Stimulated activated CD4-positive, alpha-beta T cell treated with anti-CD3 and anti-CD28 coated beads, Interleukin-2, amount 100 ng/mL, for 4 hours (primary cell): ENCODE results near the gene LONRF2.
"Not testable (repeated sequence)": the region's sequence is repeated elsewhere in the genome, so short reads cannot be mapped to it uniquely, and the experiment has no call there.

Source experiments
- DNase-seq: peaks from one replicate; pipeline ENCODE4 v3.0.0-alpha.2; 2020; ENCODE audit warnings: low read depth

Gene LONRF2

DNA sequence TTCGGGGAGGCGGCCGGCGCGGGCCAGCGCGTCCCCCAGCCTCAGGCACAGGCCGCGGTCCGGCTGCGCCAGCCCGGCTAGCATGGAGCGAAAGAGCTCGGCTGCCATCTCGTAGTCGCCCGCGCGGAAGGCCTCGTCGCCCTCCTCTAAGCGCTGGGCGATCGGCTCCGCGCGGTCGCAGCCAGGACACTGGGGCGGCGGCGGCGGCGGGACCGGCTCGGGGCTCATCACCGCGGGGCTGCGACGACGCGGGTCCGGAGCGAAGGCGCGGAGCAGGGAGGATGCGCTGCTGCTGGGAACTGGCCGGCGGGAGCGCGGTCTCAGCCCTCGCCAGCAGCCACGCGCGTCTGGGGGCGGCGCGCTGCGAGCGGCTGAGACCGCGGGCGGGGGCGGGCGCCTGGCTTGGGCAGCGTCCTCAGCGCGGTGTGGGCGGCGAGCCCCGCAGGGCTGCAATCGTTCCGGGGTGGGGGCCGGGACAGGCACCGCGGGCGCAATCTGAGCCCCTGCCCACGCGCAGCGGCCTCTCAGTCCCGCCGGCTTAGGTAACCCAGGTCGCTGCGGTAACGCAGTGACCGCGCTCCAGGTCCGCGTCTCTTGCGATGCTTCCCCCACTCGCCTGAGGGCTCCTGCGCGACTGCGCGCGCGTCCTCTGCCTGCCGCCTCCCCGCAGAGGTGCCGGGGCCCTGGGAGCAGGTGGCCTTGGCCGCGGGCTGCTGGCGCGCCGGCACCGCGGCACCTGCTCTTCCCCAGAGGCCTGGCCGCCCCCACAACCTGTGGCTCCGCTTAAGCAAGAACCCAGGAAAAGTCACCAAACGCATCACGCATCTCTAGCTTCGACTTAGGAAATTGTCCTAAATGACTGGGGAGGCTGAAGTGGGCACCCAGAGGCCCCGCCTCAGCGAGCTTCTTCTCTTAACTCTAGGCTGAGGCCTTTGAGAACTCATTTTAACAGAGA lies at the start of gene LONRF2:
LONRF2 (minus strand) TSS at position 636 of the 955 bp plus-strand sequence; CDS start at position 228, 408 bp downstream.
- DNase-seq: no peak

DNA sequence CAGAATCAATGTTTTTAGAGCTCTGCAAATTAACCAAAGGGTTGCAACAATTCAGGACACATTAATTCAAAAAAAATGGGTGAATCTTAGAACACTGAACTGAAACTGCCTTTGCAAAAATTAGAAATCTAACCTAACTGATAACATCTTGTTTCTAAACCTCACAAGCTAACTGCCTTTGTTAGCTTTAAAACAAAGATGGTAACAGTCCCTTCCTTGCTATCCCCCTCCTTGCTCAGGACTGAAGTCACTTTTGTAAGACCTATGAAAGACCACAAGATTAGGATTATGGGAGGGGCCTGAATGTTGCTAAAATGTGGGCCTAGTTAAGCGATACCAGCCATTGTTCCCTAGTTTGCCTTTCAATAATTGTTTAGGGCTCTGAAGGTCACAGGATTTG lies 44.9 kb upstream of the LONRF2 start:
- no peak for DNase-seq

DNA sequence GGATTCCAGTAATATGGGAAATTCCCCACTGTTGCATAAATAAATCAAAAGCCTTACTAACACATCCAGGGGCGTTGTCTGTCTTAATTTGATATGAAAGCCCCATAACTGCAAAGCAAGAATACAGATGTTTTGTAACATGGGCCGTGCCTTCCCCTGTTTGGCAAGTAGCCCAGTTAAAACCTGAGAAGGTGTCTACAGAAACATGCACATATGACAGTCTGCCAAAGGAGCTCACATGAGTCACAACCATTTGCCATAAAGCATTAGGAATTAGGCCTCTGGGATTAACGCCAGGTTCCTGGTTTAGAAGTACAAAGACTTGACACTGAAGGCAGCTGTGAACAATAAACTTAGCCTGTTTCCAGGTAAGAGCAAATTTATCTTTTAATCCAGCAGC lies 43.1 kb upstream of the LONRF2 start:
- DNase-seq: no peak

DNA sequence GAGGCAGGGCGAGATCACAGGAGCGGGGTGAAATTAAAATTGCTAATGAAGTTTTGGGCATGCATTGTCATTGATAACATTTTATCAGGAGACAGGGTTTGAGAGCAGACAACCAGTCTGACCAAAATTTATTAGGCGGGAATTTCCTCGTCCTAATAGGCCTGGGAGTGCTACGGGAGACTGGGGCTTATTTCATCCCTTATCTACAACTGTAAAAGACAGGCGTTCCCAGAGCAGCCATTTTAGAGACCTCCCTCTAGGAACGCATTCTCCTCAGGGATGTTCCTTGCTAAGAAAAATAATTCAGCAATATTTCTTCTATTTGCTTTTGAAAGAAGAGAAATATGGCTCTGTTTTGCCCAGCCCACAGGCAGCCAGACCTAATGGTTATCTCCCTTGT lies 40.0 kb upstream of the LONRF2 start:
- not testable (repeated sequence) for DNase-seq

DNA sequence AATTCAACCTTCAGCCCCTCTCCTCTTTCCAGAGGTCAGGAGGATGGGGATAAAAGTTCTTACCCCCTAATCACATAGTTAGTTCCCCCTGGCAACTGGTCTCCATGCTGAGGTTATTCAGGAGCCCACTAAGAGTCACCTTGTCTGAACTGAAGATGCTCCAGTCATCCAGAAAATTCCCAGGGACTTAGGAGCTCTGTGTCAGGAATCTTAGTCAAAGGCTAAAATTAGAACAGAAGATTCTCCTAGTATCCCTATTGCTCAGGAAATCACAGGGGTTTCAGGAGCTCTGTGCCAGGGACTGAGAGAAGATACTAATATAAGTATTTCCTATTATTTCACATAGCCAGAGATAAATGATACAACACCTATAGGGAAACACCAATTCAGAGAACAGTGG lies 37.3 kb upstream of the LONRF2 start:
- no peak for DNase-seq

DNA sequence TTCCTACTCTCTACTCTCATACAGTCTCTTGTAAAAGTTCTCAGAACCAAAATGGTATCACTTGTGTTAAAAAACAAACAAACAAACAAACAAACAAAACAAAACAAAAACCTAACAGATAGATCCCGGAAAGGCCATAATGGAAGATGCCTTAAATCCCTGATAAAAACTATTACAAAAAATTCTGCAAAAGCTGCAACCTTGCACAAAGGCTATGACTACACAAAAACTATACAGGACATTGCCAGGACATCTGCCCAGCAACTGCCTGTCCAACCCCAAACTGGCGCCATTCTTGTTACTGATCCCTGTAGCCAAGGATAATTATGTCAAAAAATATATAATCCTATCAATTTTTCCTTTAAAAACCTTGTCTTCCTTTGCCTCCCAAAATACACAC lies 36.3 kb upstream of the LONRF2 start:
- DNase-seq: no peak

DNA sequence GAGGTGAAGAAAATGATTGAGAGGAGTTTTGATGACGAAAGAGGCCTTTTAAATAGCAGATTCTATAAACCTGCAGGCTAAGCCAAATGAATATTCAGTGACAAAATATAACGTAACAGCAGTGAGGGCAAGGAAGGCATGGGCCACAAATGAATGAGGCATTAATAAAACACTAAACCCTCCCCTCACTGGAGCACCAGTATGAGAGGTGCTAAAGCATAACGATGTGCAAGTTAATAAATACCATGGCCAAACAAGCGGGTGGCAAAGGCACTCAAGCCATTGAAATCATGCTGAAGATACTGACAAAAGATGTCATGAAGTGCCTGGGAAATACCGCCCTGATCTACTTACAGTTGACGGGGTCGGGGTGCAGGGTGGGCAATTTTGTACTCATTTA lies 30.2 kb upstream of the LONRF2 start:
- DNase-seq: no peak

DNA sequence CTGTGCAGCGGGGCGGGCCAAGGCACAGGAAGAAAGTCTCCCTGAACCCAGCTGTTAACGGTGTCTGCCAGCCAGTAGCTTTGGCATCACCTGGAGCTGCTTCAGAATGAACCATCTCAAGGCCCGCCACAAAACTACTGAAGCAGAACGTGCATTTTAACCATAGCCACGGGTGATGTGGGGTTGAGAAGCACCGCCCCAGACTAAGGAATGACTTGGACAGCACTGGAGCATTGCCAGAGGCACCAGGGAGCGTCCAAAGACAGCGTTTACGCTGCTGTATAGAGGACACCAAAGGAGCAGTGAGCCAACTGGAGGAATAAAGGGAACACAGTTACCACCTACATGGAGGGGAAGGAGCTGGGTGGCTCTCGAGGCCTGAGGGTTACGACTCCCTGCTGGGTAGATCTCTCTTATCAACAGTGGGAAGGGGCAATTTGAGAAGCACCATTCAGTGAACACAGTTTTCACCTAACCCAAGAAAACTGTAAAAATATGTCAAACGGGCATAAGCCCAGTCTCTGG lies 28.4 kb upstream of the LONRF2 start:
- DNase-seq: no peak

DNA sequence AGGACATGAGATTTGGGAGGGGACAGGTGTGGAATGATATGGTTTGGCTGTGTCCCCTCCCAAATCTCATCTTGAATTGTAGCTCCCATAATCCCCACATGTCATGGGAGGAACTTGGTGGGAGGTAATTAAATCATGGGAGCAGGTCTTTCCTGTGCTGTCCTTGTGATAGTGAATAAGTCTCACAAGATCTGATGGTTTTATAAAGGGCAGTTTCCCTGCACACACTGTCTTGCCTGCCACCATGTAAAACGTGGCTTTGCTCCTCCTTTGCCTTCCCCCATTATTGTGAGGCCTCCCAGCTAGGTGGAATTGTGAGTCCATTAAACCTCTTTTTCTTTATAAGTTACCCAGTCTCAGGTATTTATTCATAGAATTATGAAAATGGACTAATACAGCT lies 22.8 kb upstream of the LONRF2 start:
- DNase-seq: not testable (repeated sequence)

DNA sequence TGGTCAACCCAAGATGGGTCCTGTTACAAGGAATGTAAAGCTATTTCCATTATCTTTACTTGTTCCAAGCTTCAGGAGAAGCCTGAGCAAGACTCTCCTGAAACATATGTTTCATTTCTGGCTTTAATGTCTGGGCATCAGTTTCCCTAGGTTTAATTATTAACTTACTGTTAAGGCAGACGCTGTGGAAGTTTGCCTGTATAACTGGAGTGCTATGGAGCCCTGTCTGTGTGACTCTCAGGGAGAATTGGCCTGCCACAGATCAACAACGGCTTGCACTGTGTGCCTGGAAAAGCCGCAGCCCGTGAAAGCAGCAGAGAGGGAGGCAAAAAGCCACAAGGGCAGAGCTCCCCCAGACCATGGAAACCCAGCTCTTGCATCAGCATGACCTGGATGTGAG lies 22.1 kb upstream of the LONRF2 start:
- no peak for DNase-seq

DNA sequence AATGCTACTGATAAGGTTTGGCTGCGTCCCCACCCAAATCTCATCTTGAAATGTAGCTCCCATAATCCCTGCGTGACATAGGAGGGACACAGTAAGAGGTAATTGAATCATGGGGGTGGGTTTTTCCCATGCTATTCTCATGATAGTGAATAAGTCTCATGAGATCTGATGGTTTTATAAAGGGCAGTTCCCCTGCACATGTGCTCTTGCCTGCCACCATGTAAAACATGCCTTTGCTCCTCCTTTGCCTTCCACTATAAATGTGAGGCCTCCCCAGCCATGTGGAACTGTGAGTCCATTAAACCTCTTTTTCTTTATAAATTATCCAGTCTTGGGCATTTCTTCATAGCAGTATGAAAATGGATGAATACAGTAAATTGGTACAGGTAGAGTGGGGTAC lies 20.2 kb upstream of the LONRF2 start:
- DNase-seq: not testable (repeated sequence)

DNA sequence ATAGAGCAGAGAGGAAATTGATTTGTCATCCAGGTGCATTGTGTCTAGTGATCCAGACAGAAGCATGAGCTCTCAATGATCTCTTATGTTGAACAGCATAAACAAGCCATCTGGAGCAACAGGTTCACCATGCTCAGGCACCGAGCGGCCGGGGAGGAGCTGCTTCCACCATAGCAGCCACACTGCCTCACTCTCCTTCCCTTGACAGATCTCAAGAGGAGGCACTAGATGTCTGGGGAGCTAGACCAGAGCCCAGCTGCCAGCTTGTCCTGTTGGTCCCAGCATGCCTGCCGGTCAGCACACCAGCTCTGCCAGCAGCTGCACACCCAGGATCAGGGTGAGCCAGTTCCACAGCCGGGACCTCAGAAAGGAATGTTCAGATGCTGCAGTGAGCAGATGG lies 17.5 kb upstream of the LONRF2 start:
- no peak for DNase-seq

DNA sequence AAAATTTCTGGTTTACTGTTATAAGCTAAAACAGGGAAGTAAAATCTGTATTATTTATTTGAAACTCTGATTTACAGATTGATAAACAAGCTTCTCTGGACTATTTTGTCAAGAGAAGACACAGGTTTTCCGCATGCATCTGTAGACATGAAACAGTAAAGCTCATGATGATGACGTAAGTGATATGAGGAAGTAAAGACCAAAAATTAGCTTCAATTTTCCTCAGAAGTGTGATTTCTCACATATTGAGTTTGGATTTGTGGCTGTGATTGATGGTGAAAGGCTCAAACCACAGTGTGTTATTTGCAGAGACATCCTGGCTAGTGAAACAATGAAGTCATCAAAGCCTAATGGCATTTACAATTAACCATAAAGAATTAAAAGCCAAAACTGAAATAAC lies 12.6 kb upstream of the LONRF2 start:
- DNase-seq: no peak

DNA sequence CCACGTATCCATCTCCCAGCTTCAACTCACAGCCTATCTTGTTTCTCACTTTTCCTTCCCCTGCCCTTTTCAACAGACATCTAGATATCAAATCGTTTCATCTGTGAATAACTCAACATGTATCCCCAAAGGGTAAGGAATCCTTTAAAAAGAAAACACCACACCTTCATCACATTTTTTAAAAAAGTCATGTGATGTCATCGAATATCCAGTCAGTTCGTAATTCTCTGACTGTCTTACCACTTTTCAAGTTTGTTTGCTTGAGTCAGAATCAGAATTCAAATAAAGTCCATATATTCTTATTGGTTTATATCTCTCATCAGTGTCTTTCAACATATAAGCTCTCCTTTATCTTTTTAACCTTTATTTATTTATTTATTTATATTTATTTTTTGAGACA lies 5.4 kb upstream of the LONRF2 start:
- DNase-seq: no peak

DNA sequence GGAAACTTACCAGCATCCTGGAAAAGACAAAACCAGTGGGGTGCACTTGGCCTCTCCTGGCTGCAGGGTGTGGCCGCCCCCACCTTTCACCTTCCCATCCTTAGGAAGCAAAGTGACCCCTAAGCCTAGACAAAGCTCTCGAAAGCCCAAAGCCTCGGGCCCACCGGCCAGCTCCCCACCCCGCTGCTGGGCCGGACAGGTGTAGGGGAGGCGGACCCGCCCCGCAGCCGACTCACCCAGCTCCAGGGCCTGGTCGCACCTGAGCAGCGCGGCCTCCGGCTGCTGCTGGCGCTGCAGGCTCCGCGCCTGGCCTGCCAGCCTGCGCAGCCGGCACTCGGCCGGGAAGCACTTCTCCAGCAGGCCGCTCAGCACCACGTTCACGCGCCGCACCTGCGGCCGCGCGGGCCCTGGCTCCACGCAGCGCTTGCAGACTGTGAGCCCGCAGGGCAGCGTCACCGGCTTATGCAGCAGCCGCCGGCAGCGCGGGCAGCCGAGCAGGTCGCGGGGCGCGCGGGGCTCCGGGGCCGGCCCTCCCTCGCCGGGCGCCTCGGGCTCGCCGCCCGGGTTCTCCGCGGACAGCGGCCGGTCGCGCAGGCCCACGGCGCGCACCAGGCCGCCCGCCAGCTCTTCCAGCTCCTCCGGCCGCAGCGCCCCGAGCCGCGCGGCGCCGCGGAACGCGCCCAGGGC lies 979 bp downstream of the LONRF2 start:
- DNase-seq: no peak

DNA sequence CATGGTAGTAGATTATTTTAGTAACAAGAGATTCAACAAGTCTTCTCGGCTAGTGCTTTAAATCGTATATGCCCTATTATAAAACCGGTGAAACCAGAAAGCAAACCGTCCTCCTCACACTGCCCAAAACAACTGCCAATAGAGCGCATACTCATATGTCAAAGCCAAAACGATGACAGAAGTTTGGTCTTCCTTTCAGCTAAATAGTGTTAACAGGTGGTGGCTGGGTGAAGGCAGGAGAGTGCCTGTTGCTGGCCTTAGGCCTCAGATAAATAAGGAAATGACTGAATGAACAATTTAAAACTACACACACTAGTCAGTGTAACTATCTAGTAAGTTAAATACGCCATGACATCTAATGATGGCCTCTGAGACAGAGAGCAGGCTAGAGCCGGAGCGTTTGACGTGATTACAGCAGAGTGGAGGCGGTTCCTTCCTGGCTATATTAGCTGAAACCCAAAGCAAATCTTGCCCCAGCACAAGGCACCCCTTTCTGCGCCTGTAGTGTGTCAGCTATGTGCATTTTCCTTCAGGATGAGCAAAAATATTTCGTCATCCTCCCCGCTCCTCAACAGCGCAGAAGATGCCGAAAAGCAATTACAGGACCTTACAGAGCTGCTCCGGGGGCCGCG lies 1.6 kb downstream of the LONRF2 start:
- DNase-seq: no peak

DNA sequence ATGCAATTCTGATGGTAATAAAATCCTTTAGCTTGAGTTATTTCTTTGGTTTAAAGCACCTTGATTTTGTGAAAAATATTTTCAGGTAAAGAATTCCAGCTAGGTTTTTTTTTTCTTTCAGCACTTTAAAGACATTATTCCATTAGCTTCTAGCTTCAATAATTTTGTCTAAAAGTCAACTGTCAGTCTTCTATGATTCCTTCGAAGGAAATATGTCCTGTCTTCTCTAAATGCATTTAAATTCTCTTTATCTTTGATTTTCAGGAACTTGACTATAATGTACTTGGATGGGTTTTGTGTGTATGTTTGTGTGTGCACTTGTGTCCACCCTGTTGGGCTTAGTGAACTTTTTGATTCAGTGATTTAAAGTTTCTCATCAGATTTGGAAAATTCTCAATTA lies 4.7 kb downstream of the LONRF2 start:
- DNase-seq: no peak

DNA sequence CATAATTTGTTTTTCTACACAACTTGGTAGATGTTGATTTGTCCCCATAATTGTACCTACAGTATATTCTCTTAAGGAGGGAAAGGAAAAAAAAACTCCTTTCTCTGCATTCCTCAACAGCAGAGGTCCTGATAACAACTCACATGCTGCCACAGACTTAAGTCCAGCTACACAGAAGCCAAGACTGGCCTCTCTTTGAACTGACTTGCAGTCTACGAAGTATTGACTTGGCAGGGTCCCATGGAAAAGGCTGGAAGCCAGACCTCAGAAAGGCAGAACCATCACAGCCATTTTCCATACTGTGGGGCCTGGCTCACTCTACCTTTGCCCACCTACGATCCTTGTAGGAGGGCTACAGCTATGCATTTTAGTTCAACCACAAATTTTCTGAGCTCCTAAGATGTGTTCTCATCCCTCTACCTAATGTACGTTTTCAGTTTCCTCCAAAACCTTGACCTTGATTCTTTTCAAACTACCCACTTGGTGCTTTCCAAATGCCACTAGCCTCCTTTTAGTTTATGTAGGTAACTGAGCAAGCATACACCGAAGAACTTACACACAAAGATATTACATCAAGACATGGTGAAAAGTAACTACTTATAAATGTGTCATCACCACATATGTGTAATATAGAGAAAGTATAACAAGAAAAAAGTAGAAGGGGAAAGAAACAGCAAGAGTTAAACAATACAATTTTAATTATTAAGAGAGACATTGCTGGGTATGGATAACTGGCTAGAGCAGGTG lies 12.2 kb downstream of the LONRF2 start:
- DNase-seq: no peak

DNA sequence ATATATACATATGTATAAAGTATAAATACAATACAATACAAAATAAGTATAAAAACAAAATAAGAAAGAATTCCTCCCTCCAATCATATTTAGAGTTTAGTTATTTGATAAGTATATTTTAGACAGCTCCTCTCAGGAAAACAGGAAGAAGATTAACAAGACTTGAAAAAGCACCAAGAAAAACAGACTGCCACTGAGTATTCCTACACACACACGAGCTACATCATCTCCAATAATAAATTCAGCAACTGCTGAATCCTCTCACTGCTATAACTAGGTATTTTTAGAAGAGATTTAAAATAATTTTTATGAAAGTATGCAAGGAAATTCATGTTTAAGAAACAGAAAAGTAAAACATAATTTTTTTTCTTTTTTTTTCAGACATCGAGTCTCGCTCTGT lies 13.0 kb downstream of the LONRF2 start:
- DNase-seq: no peak

DNA sequence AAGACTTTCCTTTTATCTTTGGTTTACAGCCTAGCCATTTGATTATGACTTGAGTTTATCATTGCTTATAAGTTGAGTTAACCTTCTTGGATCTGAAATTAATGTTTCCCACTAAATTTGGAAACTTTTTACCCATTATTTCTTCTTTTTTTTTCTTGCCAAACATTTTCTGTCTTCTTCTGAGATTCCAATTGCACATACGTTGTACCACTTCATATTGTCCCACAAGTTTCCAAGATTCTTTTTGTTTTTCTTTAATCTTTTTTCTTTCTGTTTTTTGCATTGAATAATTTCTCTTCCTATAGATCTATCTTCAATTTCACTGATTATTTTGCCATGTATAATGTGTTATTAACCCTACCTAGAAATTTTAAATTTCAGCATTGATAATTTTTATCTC lies 18.6 kb downstream of the LONRF2 start:
- DNase-seq: no peak

DNA sequence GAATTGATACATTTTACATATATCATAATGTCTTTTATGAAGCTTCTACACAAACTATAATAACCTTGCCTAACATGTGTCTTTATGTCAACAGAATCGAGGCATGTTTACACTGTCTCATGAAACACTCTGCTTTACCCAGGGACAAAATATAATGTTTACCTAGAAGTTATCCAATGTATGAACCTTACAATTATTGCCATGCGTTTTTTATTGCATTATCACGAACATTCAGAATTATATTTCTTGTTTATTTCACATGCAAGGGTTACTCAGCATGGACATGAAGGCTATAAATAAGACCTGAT lies 19.8 kb downstream of the LONRF2 start:
- no peak for DNase-seq
